ENCODE data around the gene PLCH1. TPM values are rescaled to one million over a fixed set of nuclear protein-coding genes. Genes with fewer than 3 reads are reported as not detected.

Gene PLCH1
- total RNA-seq, 1 experiment from 2014 or later, result 3.1 TPM

DNA sequence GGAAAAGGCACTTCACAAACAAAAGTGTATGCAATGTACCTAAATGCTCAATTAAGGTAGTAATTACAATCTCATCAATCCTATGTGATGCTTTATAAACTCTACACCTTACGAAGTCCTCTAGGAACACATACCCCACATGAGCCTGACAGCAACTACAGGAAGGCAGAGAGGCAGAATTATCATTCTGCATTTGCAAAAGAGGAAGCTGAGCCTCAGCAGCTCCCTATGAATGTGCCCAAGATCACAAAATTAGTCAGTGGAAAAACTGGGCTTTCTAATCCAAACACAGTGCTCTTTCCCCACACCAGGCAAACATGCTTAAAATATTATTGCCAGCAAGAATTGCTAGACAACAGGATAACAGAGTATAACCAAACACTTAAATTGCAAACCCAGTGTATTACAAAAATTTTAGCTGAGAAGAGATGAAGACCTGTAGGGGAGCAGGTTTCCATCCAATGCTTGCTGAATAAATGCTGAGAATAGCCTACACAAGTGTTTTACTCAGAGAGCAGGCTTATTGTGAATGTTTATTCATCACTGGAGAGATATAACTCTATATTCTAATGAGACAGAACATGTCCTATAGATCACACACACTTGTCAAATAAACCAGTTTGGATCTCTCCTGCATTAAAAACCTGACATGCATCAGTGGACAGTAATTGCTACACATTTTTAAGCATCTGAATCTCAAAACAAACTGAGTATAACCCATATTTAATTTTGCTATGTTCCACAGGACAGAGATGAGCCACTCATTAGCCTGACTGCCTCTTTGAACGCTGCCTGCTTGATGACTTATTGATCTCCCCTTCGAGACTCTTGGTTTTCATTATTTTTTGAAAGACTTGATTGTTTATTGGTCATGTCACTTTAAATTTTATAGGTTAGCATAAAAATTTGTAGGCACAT is 62.2 kb downstream of the PLCH1 start:
- no peaks in the 10 kb centered on the region for H3K4me1 ChIP-seq (ENCODE audit: insufficient read depth, low read length, poor library complexity, severe bottlenecking)
- H3K9me3 ChIP-seq (ENCODE audit: low read depth, low read length, poor library complexity, severe bottlenecking), result no peaks in the 10 kb centered on the region
- intact Hi-C loops (cut with micrococcal nuclease; ENCODE audit: unreplicated experiment), result no loop called here
- no TSS peak for BruUV-seq (replicated peaks)
- DNase-seq (ENCODE audit: low spot score), result no peak
- no peak overlapping the region for H3K27ac ChIP-seq (ENCODE audit: low read depth, low read length, poor library complexity, severe bottlenecking)
- POLR2A ChIA-PET (ENCODE audit: low non-redundant PET), result no interaction called here
- H3K27me3 ChIP-seq (replicated peaks; ENCODE audit: insufficient read depth, low read depth, low read length, poor library complexity), result no peaks in the 10 kb centered on the region
- CTCF ChIA-PET, result no interaction called here
- no peak for TF ChIP-seq EZH2 (IDR thresholded peaks at IDR 0.05; ENCODE audit: borderline replicate concordance, low read depth, low read length, poor library complexity, severe bottlenecking)
- H3K36me3 ChIP-seq (ENCODE audit: insufficient read depth, low read length, poor library complexity, severe bottlenecking), result no peaks in the 10 kb centered on the region
- H3K4me3 ChIP-seq (ENCODE audit: low read depth, low read length, poor library complexity, severe bottlenecking), result no peak overlapping the region

DNA sequence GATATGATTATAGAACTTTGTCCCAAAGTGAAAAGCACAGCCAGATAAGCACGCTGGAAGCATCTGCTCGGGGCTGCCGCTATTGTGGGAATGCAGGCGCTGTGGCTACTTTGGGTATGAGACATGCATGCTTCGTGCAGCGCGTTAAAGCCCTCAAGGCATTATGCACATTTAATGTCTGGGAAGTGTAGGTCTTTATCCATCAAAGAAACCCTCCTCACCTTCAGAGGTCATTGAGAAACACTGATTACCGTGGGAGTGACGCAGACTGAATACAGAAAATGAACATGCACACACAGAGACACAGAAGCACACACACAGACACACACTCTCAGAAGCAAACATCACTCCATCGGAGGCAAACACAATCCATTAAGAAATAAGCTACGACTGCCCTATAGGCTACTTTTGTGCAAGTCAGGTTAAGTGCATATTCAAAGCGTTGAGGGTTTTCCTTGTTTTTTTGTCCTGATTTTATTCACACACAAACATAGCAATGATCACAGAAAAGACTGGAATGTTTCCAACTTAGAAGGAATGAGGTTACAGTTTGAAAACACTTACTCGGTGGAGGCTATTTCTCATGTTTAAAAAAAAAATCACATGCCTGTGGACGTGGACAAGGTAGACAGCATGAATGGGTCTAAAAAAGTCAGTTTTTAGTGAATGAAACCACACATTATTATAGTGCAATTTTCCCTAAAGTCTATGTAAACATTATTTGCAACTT is 68.5 kb downstream of the PLCH1 start:
- TF ChIP-seq, protein P1, sequence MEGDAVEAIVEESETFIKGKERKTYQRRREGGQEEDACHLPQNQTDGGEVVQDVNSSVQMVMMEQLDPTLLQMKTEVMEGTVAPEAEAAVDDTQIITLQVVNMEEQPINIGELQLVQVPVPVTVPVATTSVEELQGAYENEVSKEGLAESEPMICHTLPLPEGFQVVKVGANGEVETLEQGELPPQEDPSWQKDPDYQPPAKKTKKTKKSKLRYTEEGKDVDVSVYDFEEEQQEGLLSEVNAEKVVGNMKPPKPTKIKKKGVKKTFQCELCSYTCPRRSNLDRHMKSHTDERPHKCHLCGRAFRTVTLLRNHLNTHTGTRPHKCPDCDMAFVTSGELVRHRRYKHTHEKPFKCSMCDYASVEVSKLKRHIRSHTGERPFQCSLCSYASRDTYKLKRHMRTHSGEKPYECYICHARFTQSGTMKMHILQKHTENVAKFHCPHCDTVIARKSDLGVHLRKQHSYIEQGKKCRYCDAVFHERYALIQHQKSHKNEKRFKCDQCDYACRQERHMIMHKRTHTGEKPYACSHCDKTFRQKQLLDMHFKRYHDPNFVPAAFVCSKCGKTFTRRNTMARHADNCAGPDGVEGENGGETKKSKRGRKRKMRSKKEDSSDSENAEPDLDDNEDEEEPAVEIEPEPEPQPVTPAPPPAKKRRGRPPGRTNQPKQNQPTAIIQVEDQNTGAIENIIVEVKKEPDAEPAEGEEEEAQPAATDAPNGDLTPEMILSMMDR (conservative IDR thresholded peaks at IDR 0.05; ENCODE audit: low read depth, low read length), result no peak
- TF ChIP-seq EZH2 (IDR thresholded peaks at IDR 0.05; ENCODE audit: borderline replicate concordance, low read depth, low read length, poor library complexity, severe bottlenecking), result no peak
- intact Hi-C loops (cut with micrococcal nuclease; ENCODE audit: unreplicated experiment), result no loop called here
- no peak overlapping the region for H3K27ac ChIP-seq (ENCODE audit: low read depth, low read length, poor library complexity, severe bottlenecking)
- no peak overlapping the region for H3K4me3 ChIP-seq (ENCODE audit: low read depth, low read length, poor library complexity, severe bottlenecking)
- BruUV-seq (replicated peaks), result no TSS peak
- no peaks in the 10 kb centered on the region for H3K36me3 ChIP-seq (ENCODE audit: insufficient read depth, low read length, poor library complexity, severe bottlenecking)
- DNase-seq (ENCODE audit: low spot score), result no peak
- H3K9me3 ChIP-seq (ENCODE audit: low read depth, low read length, poor library complexity, severe bottlenecking), result no peaks in the 10 kb centered on the region
- CTCF ChIA-PET, result no interaction called here
- H3K27me3 ChIP-seq (replicated peaks; ENCODE audit: insufficient read depth, low read depth, low read length, poor library complexity), result no peaks in the 10 kb centered on the region
- POLR2A ChIA-PET (ENCODE audit: low non-redundant PET), result no interaction called here
- H3K4me1 ChIP-seq (ENCODE audit: insufficient read depth, low read length, poor library complexity, severe bottlenecking), result no peaks in the 10 kb centered on the region

DNA sequence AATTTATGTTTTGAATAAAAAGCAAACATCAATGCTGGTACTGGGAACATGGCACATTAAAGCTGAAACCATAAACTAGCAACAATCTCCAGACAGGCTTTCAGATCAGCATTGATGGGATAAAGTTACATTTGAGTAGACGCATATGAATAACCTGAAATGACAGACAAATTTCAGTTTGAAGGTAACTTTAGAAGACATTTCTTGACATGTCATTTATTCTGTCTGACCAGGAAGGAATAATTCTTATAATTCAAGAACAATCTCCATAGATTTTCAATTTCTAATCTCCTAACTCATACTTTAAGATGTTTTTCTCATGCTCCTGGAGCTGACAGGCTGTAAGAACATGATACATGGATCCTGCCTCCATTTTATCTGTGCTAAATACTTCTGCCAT is 69.8 kb downstream of the PLCH1 start:
- CTCF ChIA-PET, result no interaction called here

More for the DNA sequence above, 69.8 kb downstream of the PLCH1 start:
- TF ChIP-seq EZH2 (IDR thresholded peaks at IDR 0.05; ENCODE audit: borderline replicate concordance, low read depth, low read length, poor library complexity, severe bottlenecking), result no peak
- TF ChIP-seq, protein P1 (conservative IDR thresholded peaks at IDR 0.05; ENCODE audit: low read depth, low read length), result no peak
- H3K27me3 ChIP-seq (replicated peaks; ENCODE audit: insufficient read depth, low read depth, low read length, poor library complexity), result no peaks in the 10 kb centered on the region
- H3K36me3 ChIP-seq (ENCODE audit: insufficient read depth, low read length, poor library complexity, severe bottlenecking), result no peaks in the 10 kb centered on the region
- H3K27ac ChIP-seq (ENCODE audit: low read depth, low read length, poor library complexity, severe bottlenecking), result no peak overlapping the region
- intact Hi-C loops (cut with micrococcal nuclease; ENCODE audit: unreplicated experiment), result no loop called here
- POLR2A ChIA-PET (ENCODE audit: low non-redundant PET), result no interaction called here
- no peak for DNase-seq (ENCODE audit: low spot score)
- no peak overlapping the region for H3K4me3 ChIP-seq (ENCODE audit: low read depth, low read length, poor library complexity, severe bottlenecking)
- H3K4me1 ChIP-seq (ENCODE audit: insufficient read depth, low read length, poor library complexity, severe bottlenecking), result no peaks in the 10 kb centered on the region
- H3K9me3 ChIP-seq (ENCODE audit: low read depth, low read length, poor library complexity, severe bottlenecking), result no peaks in the 10 kb centered on the region
- BruUV-seq (replicated peaks), result no TSS peak

Measured in A673 (cell line).